Suppressor macrophage treated with lipopolysaccharide for 1 hour (primary cell): ENCODE data around the gene HTR2A.
"Not testable (repeated sequence)": the region's sequence is repeated elsewhere in the genome, so short reads cannot be mapped to it uniquely, and the experiment has no call there.

ENCODE experiments used
- DNase-seq, 3 donors: peaks; one replicate each; pipeline ENCODE4 v3.0.0-alpha.2; 2020 to 2022

HTR2A gene

GRCh38 chr13:46866150-46866549, 30.7 kb downstream of the HTR2A start:
- DNase-seq, result peak; percentile 70 to 73 (median 71)

- DNase-seq, result peak in 2 of 3 donors; percentile 14 to 52
These were observed 31.9 kb downstream of the HTR2A start for GRCh38 chr13:46864941-46865340.

- DNase-seq, result no peak
These were observed 34.9 kb downstream of the HTR2A start for GRCh38 chr13:46861959-46862358.

GRCh38 chr13:46860722-46861121, 36.1 kb downstream of the HTR2A start:
- peak in 2 of 3 donors; percentile 19 to 39 for DNase-seq

GRCh38 chr13:46858776-46859175, 38.1 kb downstream of the HTR2A start:
- DNase-seq, result no peak

GRCh38 chr13:46858163-46858562, 38.7 kb downstream of the HTR2A start:
- DNase-seq, result no peak

GRCh38 chr13:46855664-46856063, 41.2 kb downstream of the HTR2A start:
- no peak for DNase-seq

- peak; percentile 53 to 82 (median 76) for DNase-seq
These were observed 41.7 kb downstream of the HTR2A start for GRCh38 chr13:46855166-46855565.

- no peak for DNase-seq
These were observed 44.7 kb downstream of the HTR2A start for GRCh38 chr13:46852168-46852567.

GRCh38 chr13:46850214-46850613, 46.6 kb downstream of the HTR2A start:
- peak in 2 of 3 donors; percentile 10 to 35 for DNase-seq

GRCh38 chr13:46846726-46847125, 50.1 kb downstream of the HTR2A start:
- no peak for DNase-seq

GRCh38 chr13:46845146-46845545, 51.7 kb downstream of the HTR2A start:
- no peak for DNase-seq

- DNase-seq, result no peak
These were observed 52.4 kb downstream of the HTR2A start for GRCh38 chr13:46844431-46844830.

GRCh38 chr13:46839399-46839798, 57.5 kb downstream of the HTR2A start:
- no peak for DNase-seq

- DNase-seq, result no peak
These were observed 62.2 kb downstream of the HTR2A start for GRCh38 chr13:46834657-46835056.

GRCh38 chr13:46831588-46832194, 65.2 kb downstream of the HTR2A start:
- DNase-seq, result peak; percentile 72 to 84 (median 73)

- DNase-seq, result no peak
These were observed 66.3 kb downstream of the HTR2A start for GRCh38 chr13:46830405-46831005.

- no peak for DNase-seq
These were observed 74.3 kb downstream of the HTR2A start for GRCh38 chr13:46822551-46822950.

GRCh38 chr13:46817838-46818476, 78.9 kb downstream of the HTR2A start:
- DNase-seq, result no peak

GRCh38 chr13:46817095-46817494, 79.8 kb downstream of the HTR2A start:
- peak; percentile 1 to 35 (median 20) for DNase-seq

GRCh38 chr13:46816371-46816770, 80.5 kb downstream of the HTR2A start:
- DNase-seq, result no peak

GRCh38 chr13:46812301-46812797, 84.5 kb downstream of the HTR2A start:
- peak in 2 of 3 donors; percentile 36 to 67 for DNase-seq

- DNase-seq, result no peak
These were observed 86.4 kb downstream of the HTR2A start for GRCh38 chr13:46810440-46810839.

GRCh38 chr13:46804921-46805320, 91.9 kb downstream of the HTR2A start:
- DNase-seq, result not testable (repeated sequence)
